Prostate gland (tissue), 2 donors: ENCODE measurements around the gene ADGRL1.

Experiments used
- POLR2A ChIP-seq: fragments of 450-650 bp; IDR thresholded peaks from one replicate; pipeline ENCODE4 v1.6.1; 2016; ENCODE audit warnings: antibody characterized with exemption, mild to moderate bottlenecking
- POLR2AphosphoS5 ChIP-seq: sonication (generic); formaldehyde crosslinking; IDR thresholded peaks from one replicate; pipeline ENCODE4 v1.6.1; 2017; ENCODE audit warnings: antibody characterized with exemption
- TF ChIP-seq, protein P1 (sequence below), 4 experiments: fragments of 200-600 bp in 2 of 4; fragments of 450-650 bp in 2 of 4; sonication (generic) in 2 of 4; IDR thresholded peaks; 1 replicate in 3 of 4; 2 replicates in 1 of 4; pipeline ENCODE4 v1.5.1; 2016 to 2019; ENCODE audit warnings: antibody characterized with exemption in 4 of 4, mild to moderate bottlenecking in 2 of 4, moderate library complexity in 2 of 4

- TF ChIP-seq POLR2AphosphoS5 (peak; percentile 91), POLR2A (peak; percentile 59)
- TF ChIP-seq, protein P1, sequence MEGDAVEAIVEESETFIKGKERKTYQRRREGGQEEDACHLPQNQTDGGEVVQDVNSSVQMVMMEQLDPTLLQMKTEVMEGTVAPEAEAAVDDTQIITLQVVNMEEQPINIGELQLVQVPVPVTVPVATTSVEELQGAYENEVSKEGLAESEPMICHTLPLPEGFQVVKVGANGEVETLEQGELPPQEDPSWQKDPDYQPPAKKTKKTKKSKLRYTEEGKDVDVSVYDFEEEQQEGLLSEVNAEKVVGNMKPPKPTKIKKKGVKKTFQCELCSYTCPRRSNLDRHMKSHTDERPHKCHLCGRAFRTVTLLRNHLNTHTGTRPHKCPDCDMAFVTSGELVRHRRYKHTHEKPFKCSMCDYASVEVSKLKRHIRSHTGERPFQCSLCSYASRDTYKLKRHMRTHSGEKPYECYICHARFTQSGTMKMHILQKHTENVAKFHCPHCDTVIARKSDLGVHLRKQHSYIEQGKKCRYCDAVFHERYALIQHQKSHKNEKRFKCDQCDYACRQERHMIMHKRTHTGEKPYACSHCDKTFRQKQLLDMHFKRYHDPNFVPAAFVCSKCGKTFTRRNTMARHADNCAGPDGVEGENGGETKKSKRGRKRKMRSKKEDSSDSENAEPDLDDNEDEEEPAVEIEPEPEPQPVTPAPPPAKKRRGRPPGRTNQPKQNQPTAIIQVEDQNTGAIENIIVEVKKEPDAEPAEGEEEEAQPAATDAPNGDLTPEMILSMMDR (IDR thresholded peaks at IDR 0.05), result peak in 1 of 4 experiments; percentile 17
These were observed 88.3 kb downstream of the ADGRL1 start, which contains the start of gene PRKACA for GRCh38 chr19:14117668-14118164.
